NCI-H69 (cell line): ENCODE data around the gene CHN2.
A peak's percentile ranks its signal among the peaks of the same experiment; 100 is the strongest.

Source experiments
- DNase-seq: peaks from one replicate; lab custom pipeline; 2025; lab: John Stamatoyannopoulos, UW

The CHN2 gene

GRCh38 chr7:29194594-29195427, at the start of gene CHN2:
Gene CHN2 (plus strand): TSS chr7:29194775.
- peak; percentile 91 for DNase-seq

- no peak for DNase-seq
These were observed 49.0 kb upstream of the CHN2 start for GRCh38 chr7:29145553-29146056.

- peak; percentile 92 for DNase-seq
These were observed 48.4 kb upstream of the CHN2 start, which contains the start of gene CPVL for GRCh38 chr7:29146057-29146706. Gene CPVL (minus strand): TSS chr7:29146537. CDS start chr7:29121061, 25,476 bp downstream.

GRCh38 chr7:29146888-29147609, 47.5 kb upstream of the CHN2 start:
- peak; percentile 74 for DNase-seq

GRCh38 chr7:29147821-29148220, 46.8 kb upstream of the CHN2 start:
- DNase-seq: peak; percentile 29

- DNase-seq: no peak
These were observed 45.5 kb upstream of the CHN2 start for GRCh38 chr7:29149036-29149435.

- peak; percentile 98 for DNase-seq
These were observed 43.7 kb upstream of the CHN2 start for GRCh38 chr7:29150856-29151255.

- DNase-seq: no peak
These were observed 40.5 kb upstream of the CHN2 start for GRCh38 chr7:29154076-29154475.

GRCh38 chr7:29156907-29157452, 37.6 kb upstream of the CHN2 start:
- DNase-seq: peak; percentile 51

GRCh38 chr7:29158795-29159423, 35.7 kb upstream of the CHN2 start:
- peak; percentile 79 for DNase-seq

- no peak for DNase-seq
These were observed 34.5 kb upstream of the CHN2 start for GRCh38 chr7:29160080-29160479.

GRCh38 chr7:29161231-29161630, 33.3 kb upstream of the CHN2 start:
- no peak for DNase-seq

- DNase-seq: no peak
These were observed 32.0 kb upstream of the CHN2 start for GRCh38 chr7:29162577-29162976.

- DNase-seq: no peak
These were observed 30.7 kb upstream of the CHN2 start for GRCh38 chr7:29163854-29164253.

GRCh38 chr7:29167721-29168120, 26.9 kb upstream of the CHN2 start:
- DNase-seq: no peak

- no peak for DNase-seq
These were observed 23.8 kb upstream of the CHN2 start for GRCh38 chr7:29170781-29171180.

- no peak for DNase-seq
These were observed 21.1 kb upstream of the CHN2 start for GRCh38 chr7:29173458-29173857.

GRCh38 chr7:29177963-29178600, 16.5 kb upstream of the CHN2 start:
- DNase-seq: no peak

- DNase-seq: no peak
These were observed 15.5 kb upstream of the CHN2 start for GRCh38 chr7:29179115-29179514.

GRCh38 chr7:29184599-29184998, 10.0 kb upstream of the CHN2 start:
- DNase-seq: no peak

GRCh38 chr7:29185613-29186012, 9.0 kb upstream of the CHN2 start:
- no peak for DNase-seq
